BE2C (cell line): ENCODE data around the gene AHRR.

ENCODE experiments used
- DNase-seq: peaks from one replicate; pipeline ENCODE4 v3.0.0-alpha.2; 2020
- H3K27me3 ChIP-seq: fragments of 250-450 bp; sonication (Bioruptor Pico); 2 replicates; pipeline ENCODE4 v1.5.1; 2020; ENCODE audit warnings: mild to moderate bottlenecking
- H3K36me3 ChIP-seq: fragments of 250-450 bp; sonication (Bioruptor Pico); 2 replicates; pipeline ENCODE4 v1.5.1; 2020; ENCODE audit warnings: mild to moderate bottlenecking
- H3K4me1 ChIP-seq: fragments of 250-450 bp; sonication (Bioruptor Pico); 2 replicates; pipeline ENCODE4 v1.5.1; 2020
- H3K4me3 ChIP-seq: 2 replicates; pipeline ENCODE4 v1.5.1; 2011; ENCODE audit warnings: low read depth, low read length
- H3K9me3 ChIP-seq: fragments of 250-450 bp; sonication (Bioruptor Pico); 2 replicates; pipeline ENCODE4 v1.5.1; 2020
- CTCF ChIP-seq: IDR thresholded peaks from 2 replicates; pipeline ENCODE4 v1.5.1; 2012; ENCODE audit warnings: mild to moderate bottlenecking, low read depth, low read length

Gene AHRR

GRCh38 chr5:478982-479535 is 157.5 kb downstream of the AHRR start:
- DNase-seq: no peak
- H3K9me3 ChIP-seq: no peaks in the 10 kb centered on the region
- H3K36me3 ChIP-seq: no peaks in the 10 kb centered on the region
- no peak for TF ChIP-seq CTCF
- H3K4me1 ChIP-seq: no peaks in the 10 kb centered on the region
- H3K4me3 ChIP-seq: no peak overlapping the region
- peaks cover 53% of the 10 kb centered on the region for H3K27me3 ChIP-seq

GRCh38 chr5:479566-480319 is 158.2 kb downstream of the AHRR start:
- no peak for DNase-seq
- H3K4me1 ChIP-seq: no peaks in the 10 kb centered on the region
- H3K27me3 ChIP-seq: peaks cover 52% of the 10 kb centered on the region
- TF ChIP-seq CTCF: no peak
- H3K4me3 ChIP-seq: no peak overlapping the region
- no peaks in the 10 kb centered on the region for H3K9me3 ChIP-seq
- no peaks in the 10 kb centered on the region for H3K36me3 ChIP-seq

GRCh38 chr5:481347-481746 is 159.8 kb downstream of the AHRR start:
- no peak for DNase-seq
- Histone ChIP-seq H3K36me3 (no peaks in the 10 kb centered on the region), H3K4me1 (no peaks in the 10 kb centered on the region), H3K9me3 (no peaks in the 10 kb centered on the region; the same call in 1 of the 2 replicates), H3K27me3 (peaks cover 36% of the 10 kb centered on the region), H3K4me3 (no peak overlapping the region)
- TF ChIP-seq CTCF: no peak

GRCh38 chr5:482021-482420 is 160.5 kb downstream of the AHRR start:
- Histone ChIP-seq H3K36me3 (no peaks in the 10 kb centered on the region), H3K9me3 (no peaks in the 10 kb centered on the region; the same call in 1 of the 2 replicates), H3K27me3 (peaks cover 29% of the 10 kb centered on the region), H3K4me1 (no peaks in the 10 kb centered on the region), H3K4me3 (no peak overlapping the region)
- no peak for TF ChIP-seq CTCF
- no peak for DNase-seq

- Histone ChIP-seq H3K36me3 (no peaks in the 10 kb centered on the region), H3K4me1 (no peaks in the 10 kb centered on the region), H3K4me3 (no peak overlapping the region), H3K9me3 (no peaks in the 10 kb centered on the region; the same call in 1 of the 2 replicates), H3K27me3 (peaks cover 24% of the 10 kb centered on the region)
- DNase-seq: no peak
- no peak for TF ChIP-seq CTCF
Measured at GRCh38 chr5:482506-482905, 161.0 kb downstream of the AHRR start.

- H3K9me3 ChIP-seq: no peaks in the 10 kb centered on the region; the same call in 1 of the 2 replicates
- H3K36me3 ChIP-seq: no peaks in the 10 kb centered on the region
- no peak for TF ChIP-seq CTCF
- peaks cover 19% of the 10 kb centered on the region for H3K27me3 ChIP-seq
- H3K4me1 ChIP-seq: no peaks in the 10 kb centered on the region
- no peak overlapping the region for H3K4me3 ChIP-seq
- DNase-seq: no peak
Measured at GRCh38 chr5:483011-483410, 161.5 kb downstream of the AHRR start.
